Astrocyte (in vitro differentiated cells and primary cell): ENCODE data around the gene RPL3. TPM values are rescaled to one million over a fixed set of nuclear protein-coding genes. Genes with fewer than 3 reads are reported as not detected.

ENCODE experiments used
- DNase-seq: peaks from one replicate; pipeline ENCODE4 v3.0.0-alpha.2; 2010; ENCODE audit warnings: low read depth
- FAIRE-seq: peaks from 2 replicates; lab custom pipeline; 2011; peaks lifted over from hg19 to GRCh38; lab: Jason Lieb, UNC
- H2AFZ ChIP-seq: 2 replicates; pipeline ENCODE4 v1.6.0; 2012; ENCODE audit warnings: low read depth, low read length, inconsistent platforms
- H3K27ac ChIP-seq: 2 replicates; pipeline ENCODE4 v1.5.1; 2011; ENCODE audit warnings: low read depth, low read length, inconsistent platforms
- H3K27me3 ChIP-seq: 2 replicates; pipeline ENCODE4 v1.6.0; 2011; ENCODE audit warnings: low read length, inconsistent platforms; ENCODE audit not compliant: insufficient read depth
- H3K36me3 ChIP-seq: 2 replicates; pipeline ENCODE4 v1.5.1; 2011; ENCODE audit warnings: low read length, inconsistent platforms; ENCODE audit not compliant: insufficient read depth
- H3K4me1 ChIP-seq: 2 replicates; pipeline ENCODE4 v1.5.1; 2011; ENCODE audit warnings: low read length, inconsistent platforms; ENCODE audit not compliant: insufficient read depth
- H3K4me2 ChIP-seq: 2 replicates; pipeline ENCODE4 v1.6.0; 2012; ENCODE audit warnings: low read length, inconsistent platforms
- H3K4me3 ChIP-seq: 2 replicates; pipeline ENCODE4 v1.5.1; 2011; ENCODE audit warnings: low read depth, mild to moderate bottlenecking, low read length, inconsistent platforms; ENCODE audit not compliant: insufficient read depth
- H3K79me2 ChIP-seq: 2 replicates; pipeline ENCODE4 v1.6.0; 2012; ENCODE audit warnings: mild to moderate bottlenecking, low read length, inconsistent platforms; ENCODE audit not compliant: insufficient read depth
- H3K9ac ChIP-seq: 2 replicates; pipeline ENCODE4 v1.6.0; 2012; ENCODE audit warnings: mild to moderate bottlenecking, low read length, inconsistent platforms
- H3K9me3 ChIP-seq: 2 replicates; pipeline ENCODE4 v1.5.1; 2012; ENCODE audit warnings: low read depth, mild to moderate bottlenecking, low read length, inconsistent platforms; ENCODE audit not compliant: insufficient read depth
- H4K20me1 ChIP-seq: 2 replicates; pipeline ENCODE4 v1.6.0; 2012; ENCODE audit warnings: low read length, inconsistent platforms; ENCODE audit not compliant: insufficient read depth
- H3K27ac Mint-ChIP-seq: one replicate; pipeline ENCODE4 v1.8.0; 2021; ENCODE audit warnings: mild to moderate bottlenecking, mixed read lengths; ENCODE audit not compliant: unreplicated experiment
- H3K27me3 Mint-ChIP-seq: one replicate; pipeline ENCODE4 v1.8.0; 2021; ENCODE audit warnings: low read depth, mixed read lengths; ENCODE audit not compliant: unreplicated experiment
- H3K36me3 Mint-ChIP-seq: one replicate; pipeline ENCODE4 v1.8.0; 2021; ENCODE audit warnings: low read depth, mixed read lengths; ENCODE audit not compliant: unreplicated experiment
- H3K4me1 Mint-ChIP-seq: one replicate; pipeline ENCODE4 v1.8.0; 2021; ENCODE audit warnings: low read depth, mixed read lengths; ENCODE audit not compliant: unreplicated experiment
- H3K4me3 Mint-ChIP-seq: one replicate; pipeline ENCODE4 v1.8.0; 2021; ENCODE audit warnings: mild to moderate bottlenecking, moderate library complexity, mixed read lengths; ENCODE audit not compliant: unreplicated experiment
- H3K9me3 Mint-ChIP-seq: one replicate; pipeline ENCODE4 v1.8.0; 2021; ENCODE audit warnings: mild to moderate bottlenecking, mixed read lengths; ENCODE audit not compliant: unreplicated experiment
- EZH2 ChIP-seq: IDR thresholded peaks from 2 replicates; pipeline ENCODE4 v1.6.1; 2012; ENCODE audit warnings: mild to moderate bottlenecking, low read length, inconsistent platforms; ENCODE audit not compliant: insufficient read depth
- total RNA-seq: library from RNA; stranded (reverse); gene quantifications from 2 replicates; pipeline ENCODE4 v1.2.1, GENCODE V29; 2021
- TF ChIP-seq, protein P1 (sequence below): IDR thresholded peaks from 2 replicates; pipeline ENCODE4 v1.5.1; 2011; ENCODE audit warnings: low read depth, mild to moderate bottlenecking, inconsistent platforms, low read length, moderate library complexity; ENCODE audit not compliant: insufficient read depth

The RPL3 gene
- total RNA-seq, 1 donor from 2014 or later: 1,182 TPM

GRCh38 chr22:39284983-39285382 lies 34.4 kb downstream of the RPL3 start:
- Mint-ChIP-seq H3K4me3 (no peak overlapping the region), H3K4me1 (peaks cover 3% of the 10 kb centered on the region), H3K27ac (no peak overlapping the region), H3K9me3 (no peaks in the 10 kb centered on the region), H3K36me3 (no peaks in the 10 kb centered on the region), H3K27me3 (no peaks in the 10 kb centered on the region)
- Histone ChIP-seq H3K4me1 (peaks cover 6% of the 10 kb centered on the region), H3K27me3 (no peaks in the 10 kb centered on the region), H3K36me3 (no peaks in the 10 kb centered on the region), H3K27ac (no peak overlapping the region), H2AFZ (no peak overlapping the region), H3K79me2 (no peaks in the 10 kb centered on the region), H3K9me3 (peaks cover 6% of the 10 kb centered on the region), H3K9ac (no peak overlapping the region), H3K4me2 (no peak overlapping the region), H3K4me3 (no peak overlapping the region), H4K20me1 (no peaks in the 10 kb centered on the region)
- FAIRE-seq (no peak), DNase-seq (no peak)
- TF ChIP-seq, protein P1, sequence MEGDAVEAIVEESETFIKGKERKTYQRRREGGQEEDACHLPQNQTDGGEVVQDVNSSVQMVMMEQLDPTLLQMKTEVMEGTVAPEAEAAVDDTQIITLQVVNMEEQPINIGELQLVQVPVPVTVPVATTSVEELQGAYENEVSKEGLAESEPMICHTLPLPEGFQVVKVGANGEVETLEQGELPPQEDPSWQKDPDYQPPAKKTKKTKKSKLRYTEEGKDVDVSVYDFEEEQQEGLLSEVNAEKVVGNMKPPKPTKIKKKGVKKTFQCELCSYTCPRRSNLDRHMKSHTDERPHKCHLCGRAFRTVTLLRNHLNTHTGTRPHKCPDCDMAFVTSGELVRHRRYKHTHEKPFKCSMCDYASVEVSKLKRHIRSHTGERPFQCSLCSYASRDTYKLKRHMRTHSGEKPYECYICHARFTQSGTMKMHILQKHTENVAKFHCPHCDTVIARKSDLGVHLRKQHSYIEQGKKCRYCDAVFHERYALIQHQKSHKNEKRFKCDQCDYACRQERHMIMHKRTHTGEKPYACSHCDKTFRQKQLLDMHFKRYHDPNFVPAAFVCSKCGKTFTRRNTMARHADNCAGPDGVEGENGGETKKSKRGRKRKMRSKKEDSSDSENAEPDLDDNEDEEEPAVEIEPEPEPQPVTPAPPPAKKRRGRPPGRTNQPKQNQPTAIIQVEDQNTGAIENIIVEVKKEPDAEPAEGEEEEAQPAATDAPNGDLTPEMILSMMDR: no peak
- TF ChIP-seq EZH2: no peak

- H3K36me3 Mint-ChIP-seq: no peaks in the 10 kb centered on the region
- H3K27me3 Mint-ChIP-seq: peaks cover 3% of the 10 kb centered on the region
- H3K4me3 Mint-ChIP-seq: no peak overlapping the region
- H2AFZ ChIP-seq: no peak overlapping the region
- H3K4me2 ChIP-seq: no peak overlapping the region
- H3K4me3 ChIP-seq: no peak overlapping the region
- no peak for FAIRE-seq
- H3K36me3 ChIP-seq: no peaks in the 10 kb centered on the region
- peaks cover 6% of the 10 kb centered on the region for H3K9me3 ChIP-seq
- H3K27ac ChIP-seq: no peak overlapping the region
- no peak overlapping the region for H3K27ac Mint-ChIP-seq
- no peak for DNase-seq
- H3K4me1 ChIP-seq: peaks cover 6% of the 10 kb centered on the region
- no peaks in the 10 kb centered on the region for H3K27me3 ChIP-seq
- TF ChIP-seq EZH2: no peak
- TF ChIP-seq, protein P1: no peak
- H3K9ac ChIP-seq: no peak overlapping the region
- H3K79me2 ChIP-seq: no peaks in the 10 kb centered on the region
- peaks cover 3% of the 10 kb centered on the region for H3K4me1 Mint-ChIP-seq
- H4K20me1 ChIP-seq: no peaks in the 10 kb centered on the region
- no peaks in the 10 kb centered on the region for H3K9me3 Mint-ChIP-seq
These were observed 35.1 kb downstream of the RPL3 start for GRCh38 chr22:39284142-39284980.
